B cell (primary cell): Measurements from ENCODE around the gene SCFD2. TPM values are rescaled to one million over a fixed set of nuclear protein-coding genes. Genes with fewer than 3 reads are reported as not detected.

Source experiments
- ATAC-seq: fragments of 200-7000 bp; cut with Tn5 transposase; one replicate; pipeline ENCODE4 v1.10.0; 2021; ENCODE audit warnings: low read depth, mild to moderate bottlenecking, moderate number of reproducible peaks, moderate library complexity
- CTCF ChIA-PET: fragments of 350-600 bp; sonication (Branson Sonifier 250); formaldehyde crosslinking; loops from one replicate; lab custom pipeline; 2021; ENCODE audit warnings: antibody characterized with exemption, inconsistent platforms; lab: Charles Lee
- POLR2A ChIA-PET: fragments of 350-600 bp; sonication (Branson Sonifier 250); formaldehyde crosslinking; loops from one replicate; lab custom pipeline; 2021; ENCODE audit warnings: antibody characterized with exemption; lab: Charles Lee
- DNase-seq: peaks from one replicate; pipeline ENCODE4 v3.0.0; 2013
- H2AFZ ChIP-seq: 2 replicates; pipeline ENCODE4 v1.6.1; 2012; ENCODE audit warnings: mild to moderate bottlenecking, low read depth, low read length; ENCODE audit not compliant: insufficient read depth, poor library complexity, severe bottlenecking
- H3K27ac ChIP-seq, 2 donors: 1 replicate in 1 of 2; 2 replicates in 1 of 2; pipeline ENCODE4 v1.5.1; 2012 to 2013; ENCODE audit warnings: low read length in 2 of 2, mild to moderate bottlenecking in 2 of 2, moderate library complexity in 1 of 2
- H3K27me3 ChIP-seq, 4 experiments: fragments of 200-600 bp in 1 of 4; sonication (generic) in 1 of 4; replicated peaks in 1 of 4; 1 replicate in 2 of 4; 2 replicates in 2 of 4; pipeline versions ENCODE4 v1.6.1 to v1.7.0; 2013 to 2016; ENCODE audit warnings: low read length in 3 of 4, mild to moderate bottlenecking in 2 of 4, mixed read lengths in 1 of 4, moderate library complexity in 1 of 4; ENCODE audit not compliant: insufficient read depth in 4 of 4, control insufficient read depth in 3 of 4; ENCODE audit errors: control extremely low read depth in 1 of 4
- H3K36me3 ChIP-seq, 2 experiments: replicated peaks in 1 of 2; 1 replicate in 1 of 2; 2 replicates in 1 of 2; pipeline versions ENCODE4 v1.6.1 to v1.7.1; 2013; ENCODE audit warnings: low read length in 1 of 2; ENCODE audit not compliant: insufficient read depth in 2 of 2, control insufficient read depth in 1 of 2; ENCODE audit errors: control extremely low read depth in 1 of 2, extremely low read depth in 1 of 2
- H3K4me1 ChIP-seq, 2 donors: fragments of 200-600 bp in 1 of 2; sonication (generic) in 1 of 2; 1 replicate in 1 of 2; 2 replicates in 1 of 2; pipeline versions ENCODE4 v1.5.1 to v1.6.1; 2013 to 2017; ENCODE audit warnings: low read length in 2 of 2; ENCODE audit not compliant: control insufficient read depth in 2 of 2, insufficient read depth in 2 of 2
- H3K4me2 ChIP-seq: replicated peaks from 2 replicates; pipeline ENCODE3; 2012; ENCODE audit warnings: mild to moderate bottlenecking, low read depth, low read length; ENCODE audit not compliant: poor library complexity, severe bottlenecking
- H3K4me3 ChIP-seq, 5 experiments: fragments of 200-600 bp in 1 of 5; sonication (generic) in 1 of 5; 1 replicate in 3 of 5; 2 replicates in 2 of 5; pipeline versions ENCODE4 v1.5.1 to v1.7.0; 2011 to 2016; ENCODE audit warnings: low read length in 4 of 5, mild to moderate bottlenecking in 4 of 5, low read depth in 2 of 5, control low read depth in 1 of 5, moderate library complexity in 1 of 5; ENCODE audit not compliant: insufficient read depth in 1 of 5; ENCODE audit errors: control extremely low read depth in 1 of 5, extremely low read depth in 1 of 5
- H3K79me2 ChIP-seq: fragments of 200-600 bp; sonication (generic); one replicate; pipeline ENCODE4 v1.6.0; 2016; ENCODE audit warnings: low read length; ENCODE audit not compliant: control insufficient read depth, insufficient read depth
- H3K9ac ChIP-seq: fragments of 200-600 bp; sonication (generic); 2 replicates; pipeline ENCODE4 v1.6.1; 2017; ENCODE audit warnings: mild to moderate bottlenecking, low read length, moderate library complexity
- H3K9me3 ChIP-seq, 3 donors: one replicate each; pipeline versions ENCODE4 v1.6.1 to v1.7.1; 2013; ENCODE audit warnings: low read length in 2 of 3; ENCODE audit not compliant: control insufficient read depth in 2 of 3, insufficient read depth in 1 of 3; ENCODE audit errors: control extremely low read depth in 1 of 3
- H4K20me1 ChIP-seq: 2 replicates; pipeline ENCODE4 v1.6.0; 2012; ENCODE audit warnings: mild to moderate bottlenecking, low read length; ENCODE audit not compliant: insufficient read depth, control insufficient read depth, poor library complexity, severe bottlenecking
- H3K27ac Mint-ChIP-seq: one replicate; pipeline ENCODE4 v1.8.0; 2021; ENCODE audit warnings: mixed read lengths
- H3K27me3 Mint-ChIP-seq: one replicate; pipeline ENCODE4 v1.8.0; 2021; ENCODE audit warnings: mixed read lengths
- H3K4me1 Mint-ChIP-seq: one replicate; pipeline ENCODE4 v1.8.0; 2021; ENCODE audit warnings: mixed read lengths
- H3K4me3 Mint-ChIP-seq: one replicate; pipeline ENCODE4 v1.8.0; 2021; ENCODE audit warnings: mixed read lengths
- H3K9me3 Mint-ChIP-seq: one replicate; pipeline ENCODE4 v1.8.0; 2022; ENCODE audit warnings: mixed read lengths; ENCODE audit not compliant: insufficient read depth
- EZH2 ChIP-seq: IDR thresholded peaks from 2 replicates; pipeline ENCODE4 v1.6.1; 2012; ENCODE audit warnings: borderline replicate concordance, low read depth, mild to moderate bottlenecking, moderate library complexity, low read length; ENCODE audit not compliant: insufficient read depth, poor library complexity, severe bottlenecking
- whole genome bisulfite sequencing: methylation state at CpG from one replicate; pipeline ENCODE4 v1.1.5; 2013; ENCODE audit warnings: missing lambda C conversion rate; ENCODE audit not compliant: insufficient coverage; 5-methylcytosine and 5-hydroxymethylcytosine counted together
- intact Hi-C: fragments of 100-400 bp; cut with micrococcal nuclease; formaldehyde crosslinking; loops from one replicate; pipeline ENCODE4 v1.10.0; 2022
- polyA plus RNA-seq: library from polyadenylated mRNA; depleted of rRNA; stranded (reverse); fragments of >200 nt; gene quantifications from 2 replicates; pipeline ENCODE4 v1.2.3, GENCODE V29; 2012
- total RNA-seq, 2 donors: library from RNA; stranded (reverse); fragments of 120-200 nt in 1 of 2; gene quantifications; 1 replicate in 1 of 2; 2 replicates in 1 of 2; pipeline versions ENCODE4 v1.2.3 to v1.2.4, GENCODE V29; 2013 to 2022
- TF ChIP-seq, protein P1 (sequence below): fragments of 200-600 bp; IDR thresholded peaks from one replicate; pipeline ENCODE4 v1.8.0; 2022; ENCODE audit warnings: antibody characterized with exemption, mild to moderate bottlenecking

The SCFD2 gene
- total and polyA plus RNA-seq, 2 donors (not counting 1 experiment from before 2014, with no cell fraction given), result 12.8 to 20.4 TPM

GRCh38 chr4:53228036-53228435, 137.8 kb downstream of the SCFD2 start:
- no peaks in the 10 kb centered on the region for H3K27me3 ChIP-seq
- H3K4me1 ChIP-seq, result peaks cover 6 to 10% of the 10 kb centered on the region in 2 donors
- H3K9ac ChIP-seq, result no peak overlapping the region
- DNase-seq (no peak), ATAC-seq (no peak)
- ChIA-PET POLR2A (no interaction called here), CTCF (no interaction called here)
- intact Hi-C loops, result no loop called here
- no peak overlapping the region for H3K27ac ChIP-seq
- TF ChIP-seq, protein P1, sequence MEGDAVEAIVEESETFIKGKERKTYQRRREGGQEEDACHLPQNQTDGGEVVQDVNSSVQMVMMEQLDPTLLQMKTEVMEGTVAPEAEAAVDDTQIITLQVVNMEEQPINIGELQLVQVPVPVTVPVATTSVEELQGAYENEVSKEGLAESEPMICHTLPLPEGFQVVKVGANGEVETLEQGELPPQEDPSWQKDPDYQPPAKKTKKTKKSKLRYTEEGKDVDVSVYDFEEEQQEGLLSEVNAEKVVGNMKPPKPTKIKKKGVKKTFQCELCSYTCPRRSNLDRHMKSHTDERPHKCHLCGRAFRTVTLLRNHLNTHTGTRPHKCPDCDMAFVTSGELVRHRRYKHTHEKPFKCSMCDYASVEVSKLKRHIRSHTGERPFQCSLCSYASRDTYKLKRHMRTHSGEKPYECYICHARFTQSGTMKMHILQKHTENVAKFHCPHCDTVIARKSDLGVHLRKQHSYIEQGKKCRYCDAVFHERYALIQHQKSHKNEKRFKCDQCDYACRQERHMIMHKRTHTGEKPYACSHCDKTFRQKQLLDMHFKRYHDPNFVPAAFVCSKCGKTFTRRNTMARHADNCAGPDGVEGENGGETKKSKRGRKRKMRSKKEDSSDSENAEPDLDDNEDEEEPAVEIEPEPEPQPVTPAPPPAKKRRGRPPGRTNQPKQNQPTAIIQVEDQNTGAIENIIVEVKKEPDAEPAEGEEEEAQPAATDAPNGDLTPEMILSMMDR, result no peak
- TF ChIP-seq EZH2, result no peak
- H4K20me1 ChIP-seq, result no peaks in the 10 kb centered on the region
- Mint-ChIP-seq H3K4me1 (peaks cover 10% of the 10 kb centered on the region), H3K4me3 (no peak overlapping the region), H3K27me3 (no peaks in the 10 kb centered on the region), H3K9me3 (no peaks in the 10 kb centered on the region), H3K27ac (no peak overlapping the region)
- no peaks in the 10 kb centered on the region for H3K9me3 ChIP-seq
- H3K79me2 ChIP-seq, result no peaks in the 10 kb centered on the region
- no peak overlapping the region for H3K4me2 ChIP-seq
- no peak overlapping the region for H2AFZ ChIP-seq
- no CpG with 5 or more reads among the region's 1 CpG for WGBS
- H3K4me3 ChIP-seq, result no peak overlapping the region
- peaks cover 0 to 1% of the 10 kb centered on the region in 2 experiments for H3K36me3 ChIP-seq

GRCh38 chr4:53227451-53227850, 138.4 kb downstream of the SCFD2 start:
- ATAC-seq, result no peak
- TF ChIP-seq EZH2, result no peak
- TF ChIP-seq, protein P1, result no peak
- Histone ChIP-seq H3K4me2 (no peak overlapping the region), H3K36me3 (peaks cover 0 to 1% of the 10 kb centered on the region in 2 experiments), H3K27ac (no peak overlapping the region), H4K20me1 (no peaks in the 10 kb centered on the region), H3K79me2 (no peaks in the 10 kb centered on the region), H2AFZ (no peak overlapping the region), H3K9ac (no peak overlapping the region), H3K9me3 (no peaks in the 10 kb centered on the region), H3K27me3 (no peaks in the 10 kb centered on the region), H3K4me1 (peaks cover under 1 to 4% of the 10 kb centered on the region in 2 donors), H3K4me3 (no peak overlapping the region)
- POLR2A ChIA-PET, result no interaction called here
- no peak overlapping the region for H3K4me3 Mint-ChIP-seq
- H3K9me3 Mint-ChIP-seq, result no peaks in the 10 kb centered on the region
- intact Hi-C loops, result no loop called here
- CTCF ChIA-PET, result no interaction called here
- H3K27ac Mint-ChIP-seq, result no peak overlapping the region
- H3K27me3 Mint-ChIP-seq, result no peaks in the 10 kb centered on the region
- WGBS, result no CpG with 5 or more reads among the region's 3 CpGs
- no peak for DNase-seq
- peaks cover 4% of the 10 kb centered on the region for H3K4me1 Mint-ChIP-seq
